Stimulated activated CD8-positive, alpha-beta memory T cell treated with anti-CD3 and anti-CD28 coated beads, Interleukin-12 subunit alpha, Interleukin-12 subunit beta, amount 100 ng/mL, for 24 hours (primary cell): ENCODE data around the gene IL6R.

Source experiments
- DNase-seq: peaks from one replicate; pipeline ENCODE4 v3.0.0-alpha.2; 2020; ENCODE audit errors: extremely low read depth

IL6R gene

GRCh38 chr1:154453574-154454352, 48.6 kb downstream of the IL6R start:
- DNase-seq = no peak

DNA sequence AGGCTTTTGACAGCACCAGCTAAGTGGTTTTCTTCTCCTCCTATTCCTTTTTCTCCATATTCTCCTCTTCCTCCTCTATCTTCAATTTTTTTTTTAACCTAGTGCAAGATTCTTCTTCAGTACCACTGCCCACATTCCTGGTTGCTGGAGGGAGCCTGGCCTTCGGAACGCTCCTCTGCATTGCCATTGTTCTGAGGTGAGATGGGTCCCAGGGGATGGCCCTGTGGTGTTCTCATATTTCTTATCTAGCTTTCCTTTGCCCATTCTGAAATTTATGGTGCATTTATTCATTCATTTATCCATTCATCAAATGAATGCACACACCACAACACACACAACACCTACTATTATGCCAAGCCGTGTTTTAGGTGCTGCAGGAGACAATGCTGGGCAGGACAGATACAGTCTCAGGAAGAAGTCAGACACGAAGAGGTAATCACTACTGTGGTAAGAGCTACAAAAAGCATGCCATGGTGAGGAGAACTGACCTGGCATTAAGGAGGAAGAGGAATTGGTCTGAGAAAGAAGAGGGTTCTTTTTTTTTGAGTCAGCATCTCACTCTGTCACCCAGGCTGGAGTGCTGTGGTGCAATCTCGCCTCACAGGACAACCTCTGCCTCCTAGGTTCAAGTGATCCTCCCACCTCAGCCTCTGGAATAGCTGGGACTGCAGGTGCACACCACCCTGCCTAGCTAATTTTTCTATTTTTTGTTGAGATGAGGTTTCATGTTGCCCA, 49.4 kb downstream of the IL6R start:
- no peak for DNase-seq

DNA sequence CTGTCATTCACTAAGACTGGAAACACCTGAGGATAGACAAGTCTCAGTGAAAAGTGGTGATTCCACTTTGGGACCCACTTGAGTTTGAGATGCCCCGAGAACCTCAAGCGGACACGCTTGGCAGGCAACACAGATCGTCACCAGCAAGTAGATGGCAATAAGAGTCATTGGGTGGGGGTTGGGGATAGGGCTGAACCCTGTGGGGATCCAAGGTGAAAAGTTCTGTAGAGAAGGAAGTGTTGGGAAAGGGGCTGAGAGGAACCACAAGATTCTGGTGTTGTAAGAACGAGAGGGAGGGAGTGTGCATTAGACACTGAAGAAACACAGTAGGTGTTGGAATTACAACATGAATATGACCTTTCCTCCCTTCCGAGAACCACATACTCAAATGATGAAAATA, 51.5 kb downstream of the IL6R start:
- DNase-seq = no peak

- DNase-seq = no peak
Observed at GRCh38 chr1:154459080-154459479, 53.9 kb downstream of the IL6R start.

DNA sequence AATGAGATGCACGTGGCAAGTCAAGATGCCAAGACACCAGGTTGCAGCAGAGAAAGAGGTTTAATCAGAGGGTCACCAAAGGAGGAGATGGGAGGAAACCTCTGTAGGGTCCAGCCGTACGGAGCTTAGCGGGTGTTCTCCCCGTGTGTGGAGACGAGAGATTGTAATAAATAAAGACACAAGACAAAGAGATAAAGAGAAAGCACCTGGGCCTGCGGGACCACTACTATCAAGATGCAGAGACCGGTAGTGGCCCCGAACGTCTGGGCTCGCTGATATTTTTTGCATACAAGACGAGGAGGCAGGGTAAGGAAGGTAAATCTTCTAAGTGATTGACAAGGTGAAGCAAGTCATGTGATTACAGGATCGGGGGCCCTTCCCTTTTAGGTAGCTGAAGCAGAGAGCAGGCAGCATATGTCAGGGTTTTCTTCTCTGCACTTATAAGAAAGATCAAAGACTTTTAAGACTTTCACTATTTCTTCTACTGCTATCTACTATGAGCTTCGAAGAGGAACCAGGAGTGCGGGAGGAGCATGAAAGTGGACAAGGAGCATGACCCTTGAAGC, 55.6 kb downstream of the IL6R start:
- DNase-seq = no peak

- DNase-seq = no peak
Observed at GRCh38 chr1:154463512-154463990, 58.4 kb downstream of the IL6R start.

DNA sequence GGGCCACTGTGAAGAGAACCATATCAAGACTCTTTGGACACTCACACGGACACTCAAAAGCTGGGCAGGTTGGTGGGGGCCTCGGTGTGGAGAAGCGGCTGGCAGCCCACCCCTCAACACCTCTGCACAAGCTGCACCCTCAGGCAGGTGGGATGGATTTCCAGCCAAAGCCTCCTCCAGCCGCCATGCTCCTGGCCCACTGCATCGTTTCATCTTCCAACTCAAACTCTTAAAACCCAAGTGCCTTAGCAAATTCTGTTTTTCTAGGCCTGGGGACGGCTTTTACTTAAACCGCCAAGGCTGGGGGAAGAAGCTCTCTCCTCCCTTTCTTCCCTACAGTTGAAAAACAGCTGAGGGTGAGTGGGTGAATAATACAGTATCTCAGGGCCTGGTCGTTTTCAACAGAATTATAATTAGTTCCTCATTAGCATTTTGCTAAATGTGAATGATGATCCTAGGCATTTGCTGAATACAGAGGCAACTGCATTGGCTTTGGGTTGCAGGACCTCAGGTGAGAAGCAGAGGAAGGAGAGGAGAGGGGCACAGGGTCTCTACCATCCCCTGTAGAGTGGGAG, 60.6 kb downstream of the IL6R start:
- DNase-seq = no peak

DNA sequence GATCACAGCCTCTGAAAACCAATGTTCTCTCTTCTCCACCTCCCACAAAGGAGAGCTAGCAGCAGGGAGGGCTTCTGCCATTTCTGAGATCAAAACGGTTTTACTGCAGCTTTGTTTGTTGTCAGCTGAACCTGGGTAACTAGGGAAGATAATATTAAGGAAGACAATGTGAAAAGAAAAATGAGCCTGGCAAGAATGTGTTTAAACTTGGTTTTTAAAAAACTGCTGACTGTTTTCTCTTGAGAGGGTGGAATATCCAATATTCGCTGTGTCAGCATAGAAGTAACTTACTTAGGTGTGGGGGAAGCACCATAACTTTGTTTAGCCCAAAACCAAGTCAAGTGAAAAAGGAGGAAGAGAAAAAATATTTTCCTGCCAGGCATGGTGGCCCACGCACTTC, 61.1 kb downstream of the IL6R start:
- no peak for DNase-seq

GRCh38 chr1:154466921-154467417, 61.8 kb downstream of the IL6R start:
- DNase-seq = no peak

GRCh38 chr1:154467434-154468102, 62.4 kb downstream of the IL6R start:
- no peak for DNase-seq

GRCh38 chr1:154468535-154469250, 63.5 kb downstream of the IL6R start:
- no peak for DNase-seq

DNA sequence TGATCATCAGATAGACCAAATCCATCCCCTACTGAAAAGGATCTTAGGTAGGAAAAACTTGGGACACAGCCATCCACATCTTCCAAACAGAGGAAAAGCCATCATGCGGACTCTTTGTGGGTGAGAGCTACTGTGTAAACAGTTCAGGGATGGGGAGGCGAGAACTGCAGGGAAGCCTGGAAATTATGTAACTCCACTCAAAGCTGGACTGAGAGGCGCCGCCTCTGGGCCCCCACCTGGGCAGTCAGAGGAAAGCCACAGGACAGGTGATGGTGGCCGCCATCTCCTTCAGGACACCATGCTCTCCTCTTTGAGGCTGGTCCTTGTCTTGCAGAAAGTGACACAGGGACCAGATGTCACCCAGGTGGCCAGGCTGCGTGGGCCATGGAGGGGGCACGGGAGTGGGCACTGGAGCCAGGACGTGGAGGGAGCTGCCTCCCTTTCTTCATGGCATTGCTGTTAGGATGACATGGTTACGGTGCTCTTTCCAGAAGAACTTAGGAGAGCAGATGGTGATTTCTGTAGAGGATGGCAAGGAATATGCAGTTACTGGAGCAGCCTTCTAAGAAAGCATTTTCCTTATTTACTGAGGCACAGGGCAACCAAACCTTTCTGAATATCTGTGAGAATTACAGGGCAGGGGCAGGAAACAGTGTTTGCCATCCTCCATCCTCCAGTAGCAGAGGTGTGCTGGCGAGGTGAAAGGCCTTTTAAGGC, 64.9 kb downstream of the IL6R start:
- no peak for DNase-seq

- DNase-seq = no peak
Observed at GRCh38 chr1:154471304-154471703, 66.2 kb downstream of the IL6R start.

DNA sequence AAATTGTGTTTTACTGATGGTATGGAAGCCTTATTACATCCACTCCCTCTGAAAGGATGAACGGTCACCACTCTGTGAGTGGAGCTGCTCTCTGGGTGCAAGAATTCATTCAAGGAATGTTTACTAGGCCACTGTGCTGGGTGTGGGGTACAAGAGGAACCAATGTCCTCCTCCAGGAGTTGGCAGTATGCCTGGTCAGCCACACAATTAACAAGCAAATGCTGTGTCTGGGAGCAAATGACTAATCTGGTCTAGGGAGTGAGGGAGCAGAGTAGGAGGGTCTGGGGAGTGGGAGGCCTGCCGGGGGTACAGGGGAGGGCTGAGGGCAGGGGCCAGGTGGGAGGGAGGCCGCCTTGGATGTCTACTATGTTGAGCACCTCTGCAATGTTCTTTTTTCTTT, 69.7 kb downstream of the IL6R start:
- no peak for DNase-seq

DNA sequence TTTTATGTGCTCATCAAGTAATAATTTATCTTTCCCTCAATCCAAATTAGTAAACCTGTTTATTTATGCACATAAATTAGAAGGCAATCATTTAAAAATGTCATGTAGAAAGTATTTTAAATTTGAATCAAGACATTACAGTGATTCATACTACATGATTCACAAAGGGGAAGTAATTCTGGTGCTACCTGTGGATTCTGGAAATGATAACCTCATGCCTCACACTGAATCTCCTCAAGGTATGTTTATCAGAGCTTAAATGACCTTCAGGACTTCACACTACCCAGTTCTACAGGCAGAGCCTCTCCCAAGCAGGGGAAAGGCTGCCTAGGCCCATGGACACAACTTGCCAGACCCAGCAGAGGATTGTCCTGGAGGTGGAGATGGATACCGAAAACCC, 71.6 kb downstream of the IL6R start:
- DNase-seq = no peak

GRCh38 chr1:154478013-154478412, 72.9 kb downstream of the IL6R start:
- no peak for DNase-seq

DNA sequence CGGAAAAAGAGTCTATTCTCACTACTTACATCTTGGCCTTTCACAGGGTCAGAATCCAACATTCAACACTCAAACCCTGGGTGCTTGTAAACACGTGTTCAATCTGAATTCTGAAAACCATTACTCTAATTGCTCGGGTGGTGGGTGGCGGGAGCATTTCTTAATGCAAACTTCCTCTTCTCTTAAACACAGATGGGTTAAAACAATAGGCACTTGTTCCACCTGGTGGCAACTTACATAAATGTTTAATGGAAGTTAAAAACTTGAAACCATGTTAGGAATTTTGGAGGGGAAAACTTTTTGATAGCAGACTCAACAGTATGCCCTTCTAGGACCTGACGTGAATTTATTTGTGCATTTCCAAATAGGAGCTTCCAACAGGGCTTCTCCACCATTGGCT, 73.5 kb downstream of the IL6R start:
- no peak for DNase-seq

DNA sequence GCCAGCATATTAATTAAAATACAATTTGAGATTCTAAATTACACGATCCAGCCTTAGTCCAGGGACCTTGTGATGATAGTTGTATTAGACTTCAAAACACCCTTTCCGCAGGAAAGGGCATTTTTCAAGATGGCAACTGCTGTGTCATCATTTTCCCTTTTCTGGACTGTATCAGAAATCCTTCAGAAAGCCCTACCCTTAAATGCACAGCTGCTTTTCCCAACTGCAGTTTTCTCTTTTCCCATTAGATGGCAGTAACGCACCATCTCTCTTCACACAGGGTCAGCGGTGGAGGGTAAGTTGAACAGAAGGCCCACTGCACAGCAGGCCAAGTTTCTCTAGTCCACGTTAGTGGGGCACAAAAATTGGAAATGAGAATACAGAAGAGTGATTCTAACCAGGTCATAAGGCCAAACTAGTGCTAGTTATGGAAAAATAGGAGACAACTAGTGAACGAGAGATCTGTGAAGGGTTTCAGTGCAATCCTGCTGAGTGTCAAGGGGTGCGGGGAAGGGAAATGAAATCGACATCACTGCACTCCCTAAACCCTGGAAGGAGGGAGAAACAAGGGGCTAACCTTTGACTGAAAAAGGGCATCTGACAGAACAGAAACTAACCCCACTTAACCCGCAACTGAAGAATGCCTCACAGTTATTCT, 74.8 kb downstream of the IL6R start:
- DNase-seq = no peak

GRCh38 chr1:154481053-154481452, 75.9 kb downstream of the IL6R start:
- DNase-seq = no peak
